HEK293 (cell line): ENCODE results near the gene ZCCHC8.

Source experiments
- CTCF ChIA-PET: fragments of 350-600 bp; formaldehyde crosslinking; extraction: SDS; loops from one replicate; lab custom pipeline; 2021; ENCODE audit warnings: antibody characterized with exemption; lab: Yijun Ruan, JAX
- POLR2A ChIA-PET: fragments of 300-600 bp; formaldehyde crosslinking; extraction: SDS; loops from one replicate; lab custom pipeline; 2020; ENCODE audit warnings: antibody characterized with exemption, inconsistent platforms; lab: Yijun Ruan, JAX
- H3K27ac ChIP-seq: fragments of 200-500 bp; sonication (Bioruptor generic); 2 replicates; pipeline ENCODE4 v1.5.1; 2014; ENCODE audit warnings: low read depth, low read length, control low read depth, inconsistent platforms; ENCODE audit errors: extremely low read depth
- H3K36me3 ChIP-seq, 2 experiments: fragments of 200-500 bp in 1 of 2; sonication (Bioruptor generic) in 1 of 2; 1 replicate in 1 of 2; 2 replicates in 1 of 2; pipeline ENCODE4 v1.5.1; 2014 to 2017; ENCODE audit warnings: inconsistent platforms in 2 of 2, low read length in 2 of 2; ENCODE audit not compliant: control insufficient read depth in 2 of 2, insufficient read depth in 1 of 2
- H3K4me1 ChIP-seq: fragments of 200-500 bp; sonication (Bioruptor generic); 2 replicates; pipeline ENCODE4 v1.5.1; 2014; ENCODE audit warnings: mild to moderate bottlenecking, low read length, inconsistent platforms; ENCODE audit not compliant: control insufficient read depth, insufficient read depth
- H3K4me3 ChIP-seq: 2 replicates; pipeline ENCODE4 v1.5.1; 2011; ENCODE audit warnings: low read depth, mild to moderate bottlenecking, control low read depth, low read length, moderate library complexity
- H3K9me3 ChIP-seq: fragments of 200-500 bp; sonication (Bioruptor generic); 2 replicates; pipeline ENCODE4 v1.5.1; 2014; ENCODE audit warnings: low read depth, low read length, inconsistent platforms; ENCODE audit not compliant: control insufficient read depth, insufficient read depth
- GLIS1 ChIP-seq: fragments of 450-650 bp; formaldehyde crosslinking; IDR thresholded peaks from 2 replicates; pipeline ENCODE4 v1.5.1; 2016; ENCODE audit warnings: missing biosample characterization, missing genetic modification characterization
- HOXA7 ChIP-seq: sonication (generic); formaldehyde crosslinking; IDR thresholded peaks from 2 replicates; pipeline ENCODE4 v1.8.1; 2022; ENCODE audit warnings: missing genetic modification reagents, borderline replicate concordance
- KLF7 ChIP-seq: fragments of 450-650 bp; formaldehyde crosslinking; IDR thresholded peaks from 2 replicates; pipeline ENCODE4 v1.5.1; 2016; ENCODE audit warnings: missing biosample characterization, missing genetic modification characterization, borderline replicate concordance
- KLF8 ChIP-seq: fragments of 450-650 bp; formaldehyde crosslinking; IDR thresholded peaks from 2 replicates; pipeline ENCODE4 v1.5.1; 2016; ENCODE audit warnings: missing biosample characterization, missing genetic modification characterization
- MEIS1 ChIP-seq: sonication (generic); formaldehyde crosslinking; IDR thresholded peaks from 2 replicates; pipeline ENCODE4 v1.8.1; 2022; ENCODE audit warnings: missing genetic modification reagents, mild to moderate bottlenecking, borderline replicate concordance
- OSR2 ChIP-seq: fragments of 450-650 bp; formaldehyde crosslinking; IDR thresholded peaks from 2 replicates; pipeline ENCODE4 v1.5.1; 2016; ENCODE audit warnings: missing biosample characterization, missing genetic modification characterization
- PBX3 ChIP-seq: sonication (generic); formaldehyde crosslinking; IDR thresholded peaks from 2 replicates; pipeline ENCODE4 v1.8.1; 2022; ENCODE audit warnings: mild to moderate bottlenecking, moderate library complexity, missing genetic modification reagents
- PRDM2 ChIP-seq: fragments of 450-650 bp; formaldehyde crosslinking; IDR thresholded peaks from 2 replicates; pipeline ENCODE4 v1.5.1; 2016; ENCODE audit warnings: missing biosample characterization, missing genetic modification characterization, borderline replicate concordance
- SETDB1 ChIP-seq: IDR thresholded peaks from one replicate; pipeline ENCODE4 v1.6.1; 2017; ENCODE audit warnings: mild to moderate bottlenecking, low read length, moderate library complexity, mixed read lengths; ENCODE audit not compliant: insufficient read length
- ZFHX2 ChIP-seq: fragments of 450-650 bp; formaldehyde crosslinking; conservative IDR thresholded peaks from 2 replicates; pipeline ENCODE4 v1.5.1; 2016; ENCODE audit warnings: missing biosample characterization, missing genetic modification characterization
- ZNF169 ChIP-seq: fragments of 450-650 bp; formaldehyde crosslinking; IDR thresholded peaks from 2 replicates; pipeline ENCODE4 v1.5.1; 2016; ENCODE audit warnings: missing biosample characterization, missing genetic modification characterization
- ZNF211 ChIP-seq: fragments of 450-650 bp; formaldehyde crosslinking; IDR thresholded peaks from 2 replicates; pipeline ENCODE4 v1.5.1; 2016; ENCODE audit warnings: low read depth, missing biosample characterization, missing genetic modification characterization
- ZNF214 ChIP-seq: fragments of 450-650 bp; formaldehyde crosslinking; IDR thresholded peaks from 2 replicates; pipeline ENCODE4 v1.5.1; 2017; ENCODE audit warnings: missing biosample characterization, mild to moderate bottlenecking, missing genetic modification characterization, borderline replicate concordance
- ZNF266 ChIP-seq: fragments of 450-650 bp; formaldehyde crosslinking; IDR thresholded peaks from 2 replicates; pipeline ENCODE4 v1.5.1; 2016; ENCODE audit warnings: missing biosample characterization, missing genetic modification characterization, low read depth
- ZNF341 ChIP-seq: fragments of 450-650 bp; formaldehyde crosslinking; IDR thresholded peaks from 2 replicates; pipeline ENCODE4; 2016; ENCODE audit warnings: low read depth, missing biosample characterization, missing genetic modification characterization
- ZNF394 ChIP-seq: fragments of 450-650 bp; formaldehyde crosslinking; IDR thresholded peaks from 2 replicates; pipeline ENCODE4 v1.5.1; 2016; ENCODE audit warnings: missing biosample characterization, missing genetic modification characterization, mild to moderate bottlenecking, moderate library complexity, borderline replicate concordance
- ZNF404 ChIP-seq: fragments of 450-650 bp; formaldehyde crosslinking; IDR thresholded peaks from 2 replicates; pipeline ENCODE4 v1.5.1; 2017; ENCODE audit warnings: missing biosample characterization, missing genetic modification characterization
- ZNF433 ChIP-seq: fragments of 450-650 bp; formaldehyde crosslinking; IDR thresholded peaks from 2 replicates; pipeline ENCODE4 v1.5.1; 2016; ENCODE audit warnings: missing biosample characterization, missing genetic modification characterization, low read depth
- ZNF768 ChIP-seq: fragments of 450-650 bp; formaldehyde crosslinking; IDR thresholded peaks from 2 replicates; pipeline ENCODE4 v1.5.1; 2018; ENCODE audit warnings: missing biosample characterization, mild to moderate bottlenecking, missing genetic modification characterization
- ZNF792 ChIP-seq: fragments of 450-650 bp; formaldehyde crosslinking; IDR thresholded peaks from 2 replicates; pipeline ENCODE4 v1.5.1; 2016; ENCODE audit warnings: missing biosample characterization, missing genetic modification characterization
- TF ChIP-seq, protein P1 (sequence below): fragments of 450-650 bp; formaldehyde crosslinking; IDR thresholded peaks from 2 replicates; pipeline ENCODE4 v1.5.1; 2016; ENCODE audit warnings: missing biosample characterization, missing genetic modification characterization
- TF ChIP-seq, protein P2 (sequence below): fragments of 450-650 bp; formaldehyde crosslinking; IDR thresholded peaks from 2 replicates; pipeline ENCODE4 v1.5.1; 2017; ENCODE audit warnings: missing biosample characterization, missing genetic modification characterization

The ZCCHC8 gene

DNA sequence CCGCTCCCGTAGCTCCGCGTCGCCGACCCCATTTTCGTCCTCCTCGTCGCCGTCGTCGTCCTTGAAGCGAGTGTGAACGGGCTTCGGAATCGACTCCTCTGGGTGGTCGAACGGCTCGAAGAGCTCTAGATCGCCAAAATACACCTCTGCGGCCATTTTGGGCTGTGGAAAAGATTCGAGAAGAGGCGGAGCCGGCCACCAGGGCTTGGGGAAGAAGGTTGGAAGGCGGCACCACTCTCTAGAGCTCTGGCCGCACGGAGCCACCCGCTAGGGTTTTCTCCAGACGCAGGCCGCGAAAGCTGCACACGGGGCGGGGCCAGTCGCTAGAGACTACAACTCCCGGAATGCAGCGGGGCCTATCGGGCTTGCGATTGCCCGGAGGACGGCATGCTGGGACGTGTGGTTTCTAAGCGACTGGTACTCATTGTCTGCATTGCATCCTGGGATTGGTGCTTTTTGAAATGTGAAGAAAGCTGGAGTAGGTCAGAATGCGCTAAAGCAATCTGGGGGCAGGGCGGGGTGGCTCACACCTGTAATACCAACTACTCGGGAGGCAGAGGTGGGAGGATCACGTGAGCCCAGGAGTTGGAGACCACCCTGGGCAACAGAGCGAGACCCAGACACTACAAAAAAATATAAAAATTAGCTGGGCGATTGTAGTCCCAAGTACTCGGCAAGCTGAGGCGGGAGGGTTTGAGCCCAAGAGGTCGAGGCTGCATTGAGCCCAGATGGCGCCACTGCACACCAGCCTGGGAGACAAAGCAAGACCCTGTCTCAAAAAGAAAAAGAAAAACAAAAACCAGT lies at the start of gene ZCCHC8:
ZCCHC8 (minus strand) TSS at position 248 of the 804 bp plus-strand sequence; CDS start at position 156, 92 bp downstream.
- H3K27ac ChIP-seq: peak within 1 kb of the TSS; percentile 95
- peak within 1 kb of the TSS; percentile 85 for H3K4me3 ChIP-seq
- ChIA-PET POLR2A (interaction anchor here (0.5 to 2.2 kb wide), 27 partner anchors 9 to 773 kb away, joined by 3 to 55 read pairs (median 4); partner anchors contain the start of genes DENR, DIABLO, KNTC1 and MLXIP), CTCF (interaction anchor here (0.7 to 2.4 kb wide), 3 partner anchors 94 to 167 kb away, joined by 3 to 23 read pairs (median 5); no protein-coding TSS in a partner anchor)
- H3K36me3 ChIP-seq: peaks cover 33 to 35% of the 10 kb centered on the region in 2 experiments
- peaks cover 3% of the 10 kb centered on the region; the same call in 1 of the 2 replicates for H3K4me1 ChIP-seq
- no peaks in the 10 kb centered on the region for H3K9me3 ChIP-seq
- TF ChIP-seq, protein P1, sequence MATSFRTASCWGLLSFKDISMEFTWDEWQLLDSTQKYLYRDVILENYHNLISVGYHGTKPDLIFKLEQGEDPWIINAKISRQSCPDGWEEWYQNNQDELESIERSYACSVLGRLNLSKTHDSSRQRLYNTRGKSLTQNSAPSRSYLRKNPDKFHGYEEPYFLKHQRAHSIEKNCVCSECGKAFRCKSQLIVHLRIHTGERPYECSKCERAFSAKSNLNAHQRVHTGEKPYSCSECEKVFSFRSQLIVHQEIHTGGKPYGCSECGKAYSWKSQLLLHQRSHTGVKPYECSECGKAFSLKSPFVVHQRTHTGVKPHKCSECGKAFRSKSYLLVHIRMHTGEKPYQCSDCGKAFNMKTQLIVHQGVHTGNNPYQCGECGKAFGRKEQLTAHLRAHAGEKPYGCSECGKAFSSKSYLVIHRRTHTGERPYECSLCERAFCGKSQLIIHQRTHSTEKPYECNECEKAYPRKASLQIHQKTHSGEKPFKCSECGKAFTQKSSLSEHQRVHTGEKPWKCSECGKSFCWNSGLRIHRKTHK (tag by site-specific recombination): no peak
- TF ChIP-seq KLF7 (peak; percentile 15; the same call in 1 of the 2 replicates), ZNF169 (tag by site-specific recombination) (no peak), ZNF792 (peak; percentile 38), OSR2 (tag by site-specific recombination) (no peak), ZNF266 (no peak), MEIS1 (CRISPR knock-in tag) (no peak), HOXA7 (CRISPR knock-in tag) (no peak), ZNF214 (tag by site-specific recombination) (no peak), ZNF433 (tag by site-specific recombination) (no peak), ZNF768 (tag by site-specific recombination) (no peak), GLIS1 (tag by site-specific recombination) (no peak), ZNF211 (tag by site-specific recombination) (no peak), PRDM2 (tag by site-specific recombination) (no peak), ZNF404 (tag by site-specific recombination) (no peak), ZNF341 (tag by site-specific recombination) (peak; percentile 54; the same call in 1 of the 2 replicates), ZFHX2 (peak; percentile 42), KLF8 (peak; percentile 43), PBX3 (no peak), ZNF394 (peak; percentile 43; the same call in 1 of the 2 replicates), SETDB1 (peak; percentile 30)
- TF ChIP-seq, protein P2, sequence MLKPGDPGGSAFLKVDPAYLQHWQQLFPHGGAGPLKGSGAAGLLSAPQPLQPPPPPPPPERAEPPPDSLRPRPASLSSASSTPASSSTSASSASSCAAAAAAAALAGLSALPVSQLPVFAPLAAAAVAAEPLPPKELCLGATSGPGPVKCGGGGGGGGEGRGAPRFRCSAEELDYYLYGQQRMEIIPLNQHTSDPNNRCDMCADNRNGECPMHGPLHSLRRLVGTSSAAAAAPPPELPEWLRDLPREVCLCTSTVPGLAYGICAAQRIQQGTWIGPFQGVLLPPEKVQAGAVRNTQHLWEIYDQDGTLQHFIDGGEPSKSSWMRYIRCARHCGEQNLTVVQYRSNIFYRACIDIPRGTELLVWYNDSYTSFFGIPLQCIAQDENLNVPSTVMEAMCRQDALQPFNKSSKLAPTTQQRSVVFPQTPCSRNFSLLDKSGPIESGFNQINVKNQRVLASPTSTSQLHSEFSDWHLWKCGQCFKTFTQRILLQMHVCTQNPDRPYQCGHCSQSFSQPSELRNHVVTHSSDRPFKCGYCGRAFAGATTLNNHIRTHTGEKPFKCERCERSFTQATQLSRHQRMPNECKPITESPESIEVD: no peak
